Ascending aorta (tissue), 2 donors: ENCODE data around the gene APEX2. TPM values are rescaled to one million over a fixed set of nuclear protein-coding genes. Genes with fewer than 3 reads are reported as not detected.
"Not testable (repeated sequence)": the region's sequence is repeated elsewhere in the genome, so short reads cannot be mapped to it uniquely, and the experiment has no call there.

Experiments
- DNase-seq, 2 donors: peaks; one replicate each; pipeline ENCODE4 v3.0.0-alpha.2; 2019; ENCODE audit warnings: low spot score in 2 of 2
- H3K27ac ChIP-seq, 2 donors: fragments of 200-600 bp; sonication (generic); one replicate each; pipeline ENCODE4 v1.5.1; 2016 to 2017; ENCODE audit warnings: mild to moderate bottlenecking in 1 of 2
- H3K27me3 ChIP-seq: fragments of 200-600 bp; sonication (generic); one replicate; pipeline ENCODE4 v1.5.1; 2017
- H3K36me3 ChIP-seq, 2 donors: fragments of 200-600 bp; sonication (generic); one replicate each; pipeline ENCODE4 v1.5.1; 2016
- H3K4me1 ChIP-seq, 2 donors: fragments of 200-600 bp; sonication (generic); one replicate each; pipeline ENCODE4 v1.5.1; 2016 to 2017; ENCODE audit warnings: mild to moderate bottlenecking in 1 of 2
- H3K4me3 ChIP-seq, 2 donors: fragments of 200-600 bp; sonication (generic); one replicate each; pipeline ENCODE4 v1.5.1; 2016 to 2017; ENCODE audit warnings: mild to moderate bottlenecking in 1 of 2
- H3K9me3 ChIP-seq, 2 donors: fragments of 200-600 bp; sonication (generic); one replicate each; pipeline ENCODE4 v1.5.1; 2016
- intact Hi-C: fragments of 100-400 bp; cut with DNase I; formaldehyde crosslinking; loops from one replicate; pipeline ENCODE4 v1.15.1; 2023
- total RNA-seq: library from RNA; depleted of rRNA; stranded (reverse); fragments of >200 nt; gene quantifications from one replicate; pipeline ENCODE4 v1.1.0, GENCODE V29; 2016
- TF ChIP-seq, protein P1 (sequence below), 3 experiments: fragments of 200-600 bp in 2 of 3; fragments of 450-650 bp in 1 of 3; sonication (generic) in 2 of 3; IDR thresholded peaks; one replicate each; pipeline ENCODE4 v1.5.1; 2016 to 2019; ENCODE audit warnings: antibody characterized with exemption in 3 of 3, mild to moderate bottlenecking in 1 of 3, moderate library complexity in 1 of 3

The APEX2 gene
- total RNA-seq, 1 donor from 2014 or later = 31.5 TPM

GRCh38 chrX:55030271-55031205 is 30.4 kb downstream of the APEX2 start, which contains the start of gene ALAS2:
TSS of gene ALAS2 (minus strand) at chrX:55030977. CDS start at chrX:55026000, 4,977 bp downstream.
- H3K4me3 ChIP-seq = no peak within 1 kb of the TSS
- TF ChIP-seq, protein P1, sequence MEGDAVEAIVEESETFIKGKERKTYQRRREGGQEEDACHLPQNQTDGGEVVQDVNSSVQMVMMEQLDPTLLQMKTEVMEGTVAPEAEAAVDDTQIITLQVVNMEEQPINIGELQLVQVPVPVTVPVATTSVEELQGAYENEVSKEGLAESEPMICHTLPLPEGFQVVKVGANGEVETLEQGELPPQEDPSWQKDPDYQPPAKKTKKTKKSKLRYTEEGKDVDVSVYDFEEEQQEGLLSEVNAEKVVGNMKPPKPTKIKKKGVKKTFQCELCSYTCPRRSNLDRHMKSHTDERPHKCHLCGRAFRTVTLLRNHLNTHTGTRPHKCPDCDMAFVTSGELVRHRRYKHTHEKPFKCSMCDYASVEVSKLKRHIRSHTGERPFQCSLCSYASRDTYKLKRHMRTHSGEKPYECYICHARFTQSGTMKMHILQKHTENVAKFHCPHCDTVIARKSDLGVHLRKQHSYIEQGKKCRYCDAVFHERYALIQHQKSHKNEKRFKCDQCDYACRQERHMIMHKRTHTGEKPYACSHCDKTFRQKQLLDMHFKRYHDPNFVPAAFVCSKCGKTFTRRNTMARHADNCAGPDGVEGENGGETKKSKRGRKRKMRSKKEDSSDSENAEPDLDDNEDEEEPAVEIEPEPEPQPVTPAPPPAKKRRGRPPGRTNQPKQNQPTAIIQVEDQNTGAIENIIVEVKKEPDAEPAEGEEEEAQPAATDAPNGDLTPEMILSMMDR (IDR thresholded peaks at IDR 0.05) = no peak
- intact Hi-C loops = no loop called here

DNA sequence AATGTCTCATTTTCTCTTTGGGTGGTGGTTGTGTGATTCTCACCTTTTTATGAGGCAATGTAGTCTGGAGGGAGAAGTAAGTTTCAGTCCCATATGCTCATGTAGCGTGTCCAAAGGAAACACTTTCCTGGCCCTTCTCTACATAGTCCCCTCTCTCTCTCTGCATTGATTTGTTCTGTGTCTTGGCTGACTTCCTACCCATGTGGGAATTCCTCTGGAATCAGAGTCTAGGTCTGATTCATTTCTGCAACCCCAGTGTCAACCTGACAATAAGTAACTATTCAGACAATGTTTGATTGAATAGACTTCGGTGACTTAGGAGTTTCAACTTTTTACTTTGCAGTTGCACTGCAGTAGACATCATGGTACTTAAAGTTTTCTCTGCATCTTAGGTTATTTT is 33.3 kb downstream of the APEX2 start:
- no peaks in the 10 kb centered on the region for H3K4me1 ChIP-seq
- intact Hi-C loops = no loop called here
- no peak for DNase-seq
- no peaks in the 10 kb centered on the region for H3K9me3 ChIP-seq
- no peaks in the 10 kb centered on the region for H3K27me3 ChIP-seq
- no peak overlapping the region for H3K27ac ChIP-seq
- no peaks in the 10 kb centered on the region for H3K36me3 ChIP-seq
- H3K4me3 ChIP-seq = no peak overlapping the region
- TF ChIP-seq, protein P1 (IDR thresholded peaks at IDR 0.05) = no peak

More at GRCh38 chrX:55030271-55031205, 30.4 kb downstream of the APEX2 start, which contains the start of gene ALAS2:
- Histone ChIP-seq H3K36me3 (no peaks in the 10 kb centered on the region), H3K27me3 (no peaks in the 10 kb centered on the region), H3K27ac (no peak within 1 kb of the TSS), H3K4me1 (no peaks in the 10 kb centered on the region), H3K9me3 (no peaks in the 10 kb centered on the region)
- no peak for DNase-seq

DNA sequence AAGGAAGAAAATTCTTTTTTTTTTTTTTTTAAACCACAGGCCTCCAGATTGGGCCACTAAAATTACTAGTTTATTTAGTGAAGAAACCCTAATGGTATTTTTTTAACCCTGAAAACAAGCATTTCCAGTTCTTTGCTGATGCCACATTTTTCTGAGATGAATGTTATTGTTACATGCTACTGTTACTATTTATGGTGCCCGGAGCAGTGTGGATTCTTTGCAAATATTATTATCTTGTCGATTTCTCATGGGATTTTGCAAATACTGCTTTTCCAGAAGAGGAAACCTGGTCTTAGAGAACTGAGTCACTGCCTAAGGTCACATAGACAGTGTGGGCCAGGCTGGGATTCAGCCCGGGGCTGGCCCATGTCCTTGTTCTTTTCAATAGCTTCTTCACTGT is 39.3 kb downstream of the APEX2 start:
- TF ChIP-seq, protein P1 (IDR thresholded peaks at IDR 0.05) = no peak
- intact Hi-C loops = no loop called here
- no peaks in the 10 kb centered on the region for H3K27me3 ChIP-seq
- no peak overlapping the region for H3K4me3 ChIP-seq
- no peaks in the 10 kb centered on the region for H3K36me3 ChIP-seq
- no peaks in the 10 kb centered on the region for H3K9me3 ChIP-seq
- DNase-seq = no peak
- H3K4me1 ChIP-seq = no peaks in the 10 kb centered on the region
- no peak overlapping the region for H3K27ac ChIP-seq

GRCh38 chrX:55041514-55041913 is 41.4 kb downstream of the APEX2 start:
- no peaks in the 10 kb centered on the region for H3K27me3 ChIP-seq
- no peaks in the 10 kb centered on the region for H3K4me1 ChIP-seq
- H3K9me3 ChIP-seq = no peaks in the 10 kb centered on the region
- TF ChIP-seq, protein P1 (IDR thresholded peaks at IDR 0.05) = no peak
- DNase-seq = no peak
- H3K27ac ChIP-seq = no peak overlapping the region
- intact Hi-C loops = no loop called here
- no peak overlapping the region for H3K4me3 ChIP-seq
- no peaks in the 10 kb centered on the region for H3K36me3 ChIP-seq

DNA sequence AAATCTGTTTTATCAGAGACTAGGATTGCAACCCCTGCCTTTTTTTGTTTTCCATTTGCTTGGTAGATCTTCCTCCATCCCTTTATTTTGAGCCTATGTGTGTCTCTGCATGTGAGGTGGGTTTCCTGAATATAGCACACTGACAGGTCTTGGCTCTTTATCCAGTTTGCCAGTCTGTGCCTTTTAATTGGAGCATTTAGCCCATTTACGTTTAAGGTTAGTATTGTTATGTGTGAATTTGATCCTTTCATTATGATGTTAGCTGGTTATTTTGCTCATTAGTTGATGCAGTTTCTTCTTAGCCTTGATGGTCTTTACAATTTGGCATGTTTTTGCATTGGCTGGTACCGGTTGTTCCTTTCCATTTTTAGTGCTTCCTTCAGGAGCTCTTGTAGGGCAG is 50.4 kb downstream of the APEX2 start:
- H3K4me1 ChIP-seq, H3K27ac ChIP-seq, DNase-seq, H3K27me3 ChIP-seq, H3K4me3 ChIP-seq, intact Hi-C loops, H3K9me3 ChIP-seq, H3K36me3 ChIP-seq: not testable (repeated sequence)
